GM12891 (cell line): ENCODE data around the gene SIPA1L3.

Source experiments
- PAX5 ChIP-seq: IDR thresholded peaks from 2 replicates; pipeline ENCODE4 v1.6.1; 2011; ENCODE audit warnings: low read length, moderate library complexity, mild to moderate bottlenecking; ENCODE audit not compliant: insufficient read depth, severe bottlenecking
- POLR2A ChIP-seq: IDR thresholded peaks from 2 replicates; pipeline ENCODE4 v1.6.1; 2011; ENCODE audit warnings: low read depth, low read length, control low read depth
- POLR2AphosphoS5 ChIP-seq: IDR thresholded peaks from 2 replicates; pipeline ENCODE4 v1.6.1; 2011; ENCODE audit warnings: low read depth, low read length, control low read depth
- TAF1 ChIP-seq: IDR thresholded peaks from 2 replicates; pipeline ENCODE4 v1.6.1; 2011; ENCODE audit warnings: low read depth, low read length, control low read depth

GRCh38 chr19:37874784-37875183, 32.2 kb upstream of the SIPA1L3 start:
- TF ChIP-seq POLR2A (no peak), TAF1 (no peak), POLR2AphosphoS5 (no peak), PAX5 (no peak)
